Stomach smooth muscle (tissue), 2 donors: ENCODE measurements around the gene CDC14A.

Source experiments
- H3K27ac ChIP-seq: one replicate; pipeline ENCODE4 v1.7.0; 2013; ENCODE audit warnings: mild to moderate bottlenecking, low read length, inconsistent platforms
- H3K27me3 ChIP-seq, 2 donors: one replicate each; pipeline ENCODE4 v1.7.0; 2013; ENCODE audit warnings: low read length in 2 of 2; ENCODE audit not compliant: insufficient read depth in 2 of 2, control insufficient read depth in 1 of 2
- H3K36me3 ChIP-seq, 2 donors: one replicate each; pipeline ENCODE4 v1.7.0; 2013; ENCODE audit warnings: low read length in 2 of 2; ENCODE audit not compliant: control insufficient read depth in 2 of 2, insufficient read depth in 2 of 2
- H3K4me1 ChIP-seq: one replicate; pipeline ENCODE4 v1.7.0; 2013; ENCODE audit warnings: low read length; ENCODE audit not compliant: control insufficient read depth, insufficient read depth
- H3K4me3 ChIP-seq, 2 donors: one replicate each; pipeline ENCODE4 v1.7.0; 2013; ENCODE audit warnings: low read length in 2 of 2
- H3K9ac ChIP-seq, 2 donors: one replicate each; pipeline ENCODE4 v1.7.0; 2013; ENCODE audit warnings: low read length in 2 of 2, mild to moderate bottlenecking in 1 of 2
- H3K9me3 ChIP-seq, 2 donors: one replicate each; pipeline ENCODE4 v1.7.0; 2013; ENCODE audit warnings: low read length in 2 of 2; ENCODE audit not compliant: control insufficient read depth in 2 of 2
- donor health status: healthy.
- donor health status: Pancreatic carcinoma.

CDC14A gene

GRCh38 chr1:100428160-100428559 is 75.9 kb downstream of the CDC14A start:
- Histone ChIP-seq H3K9ac (no peak overlapping the region), H3K9me3 (no peaks in the 10 kb centered on the region), H3K27me3 (no peaks in the 10 kb centered on the region), H3K27ac (no peak overlapping the region), H3K4me3 (no peak overlapping the region), H3K4me1 (no peaks in the 10 kb centered on the region), H3K36me3 (no peaks in the 10 kb centered on the region)

DNA sequence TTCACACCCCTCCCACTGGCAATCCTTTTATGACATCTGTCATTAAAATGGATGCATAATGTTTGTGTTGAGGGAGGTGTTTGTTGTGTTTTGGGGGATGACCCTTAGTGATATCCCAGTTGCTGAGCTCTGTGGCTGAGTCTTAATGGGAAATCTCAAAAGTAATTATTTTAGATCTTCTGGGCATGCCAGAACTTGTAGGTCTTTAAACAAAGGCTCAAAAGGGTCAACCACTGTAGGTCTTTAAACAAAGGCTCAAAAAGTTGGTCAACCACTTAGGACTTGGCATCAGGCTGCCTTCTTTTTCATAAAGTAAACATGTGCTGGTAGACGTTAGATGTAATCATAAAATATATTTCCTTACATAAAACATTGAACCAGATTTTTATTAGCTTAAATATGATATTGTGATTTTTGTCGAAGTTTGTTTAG is 78.0 kb downstream of the CDC14A start:
- no peak overlapping the region for H3K27ac ChIP-seq
- no peaks in the 10 kb centered on the region for H3K36me3 ChIP-seq
- no peaks in the 10 kb centered on the region for H3K4me1 ChIP-seq
- no peaks in the 10 kb centered on the region for H3K27me3 ChIP-seq
- H3K9ac ChIP-seq: no peak overlapping the region
- H3K9me3 ChIP-seq: no peaks in the 10 kb centered on the region
- no peak overlapping the region for H3K4me3 ChIP-seq

DNA sequence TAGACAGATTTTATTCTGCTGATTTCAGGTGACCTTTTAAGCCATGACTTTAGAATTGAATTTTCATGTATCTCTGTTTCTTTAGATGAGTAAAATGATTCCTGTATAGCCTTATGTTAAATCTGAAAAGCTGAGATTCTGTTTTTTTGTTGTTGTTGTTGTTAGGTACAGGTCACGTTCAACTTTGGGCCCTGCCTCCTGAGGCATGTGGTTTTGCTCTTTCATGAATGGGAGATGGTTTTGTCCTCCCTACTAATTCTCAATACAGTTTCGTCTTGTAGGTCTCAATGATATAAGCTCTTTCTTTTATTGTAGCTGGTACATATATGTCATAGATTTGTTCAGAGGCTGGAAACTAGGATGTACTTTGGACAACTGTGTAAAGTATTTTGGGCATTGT is 79.6 kb downstream of the CDC14A start:
- Histone ChIP-seq H3K9ac (no peak overlapping the region), H3K4me1 (no peaks in the 10 kb centered on the region), H3K27me3 (no peaks in the 10 kb centered on the region), H3K36me3 (no peaks in the 10 kb centered on the region), H3K27ac (no peak overlapping the region), H3K9me3 (no peaks in the 10 kb centered on the region), H3K4me3 (no peak overlapping the region)

DNA sequence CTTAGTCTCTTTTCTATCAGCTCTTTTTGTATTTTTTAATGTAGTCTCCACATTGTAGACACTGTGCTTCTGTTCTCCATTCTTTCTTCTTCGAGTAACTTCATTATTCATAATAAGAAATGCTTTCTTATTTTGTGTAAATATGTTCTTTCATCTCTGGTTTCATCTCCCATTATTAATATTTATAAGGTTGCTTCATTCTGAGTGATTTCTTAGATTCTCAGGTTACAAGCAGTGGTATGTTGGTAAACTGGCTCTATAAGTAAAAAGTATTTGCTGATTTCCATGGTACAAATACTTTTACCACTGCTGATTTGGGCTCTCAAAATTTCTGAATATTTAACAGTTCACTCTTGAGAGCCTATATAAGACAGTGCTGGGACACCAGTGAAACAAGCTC is 81.3 kb downstream of the CDC14A start:
- Histone ChIP-seq H3K4me3 (no peak overlapping the region), H3K4me1 (no peaks in the 10 kb centered on the region), H3K27ac (no peak overlapping the region), H3K9ac (no peak overlapping the region), H3K27me3 (no peaks in the 10 kb centered on the region), H3K36me3 (no peaks in the 10 kb centered on the region), H3K9me3 (no peaks in the 10 kb centered on the region)

DNA sequence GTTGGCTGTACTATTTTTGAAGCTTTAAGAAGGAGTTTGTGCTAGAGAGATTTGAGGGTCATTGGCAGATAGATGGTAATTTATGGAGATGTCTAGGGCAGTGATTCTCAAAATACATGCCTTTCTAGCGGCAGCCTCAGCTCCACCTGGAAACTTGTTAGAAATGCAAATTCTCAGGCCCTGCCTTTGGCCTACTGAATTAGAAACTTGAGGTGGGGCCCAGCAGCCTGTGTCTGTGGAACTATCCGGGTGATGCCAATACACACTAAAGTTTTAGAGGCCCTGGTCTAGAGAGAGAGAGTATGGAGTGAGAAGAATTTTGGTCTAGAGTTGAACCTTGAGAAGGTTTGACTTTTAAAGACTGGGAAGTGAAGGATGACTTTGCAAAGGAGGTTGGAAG is 82.5 kb downstream of the CDC14A start:
- Histone ChIP-seq H3K9me3 (no peaks in the 10 kb centered on the region), H3K9ac (no peak overlapping the region), H3K27me3 (no peaks in the 10 kb centered on the region), H3K4me1 (no peaks in the 10 kb centered on the region), H3K27ac (no peak overlapping the region), H3K4me3 (no peak overlapping the region), H3K36me3 (no peaks in the 10 kb centered on the region)

DNA sequence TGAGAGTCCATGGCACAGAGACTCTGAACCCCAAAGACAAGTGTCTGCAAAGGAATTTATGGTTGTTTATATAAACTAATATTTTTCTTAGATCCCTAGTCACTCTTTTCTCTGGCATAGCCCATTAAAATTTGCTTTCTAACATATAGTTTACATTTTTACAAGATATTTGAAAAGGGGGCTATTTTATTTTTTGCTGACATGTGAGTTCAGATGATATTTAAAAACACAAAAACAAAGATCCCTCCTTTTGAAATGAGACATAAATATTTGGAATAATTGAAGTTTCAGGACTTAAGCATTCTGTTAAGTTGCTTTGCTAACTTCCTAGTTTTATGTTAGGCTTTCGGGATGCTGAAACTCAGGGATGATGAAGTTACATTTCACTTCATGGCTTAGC is 86.1 kb downstream of the CDC14A start:
- H3K9me3 ChIP-seq: no peaks in the 10 kb centered on the region
- no peak overlapping the region for H3K27ac ChIP-seq

DNA sequence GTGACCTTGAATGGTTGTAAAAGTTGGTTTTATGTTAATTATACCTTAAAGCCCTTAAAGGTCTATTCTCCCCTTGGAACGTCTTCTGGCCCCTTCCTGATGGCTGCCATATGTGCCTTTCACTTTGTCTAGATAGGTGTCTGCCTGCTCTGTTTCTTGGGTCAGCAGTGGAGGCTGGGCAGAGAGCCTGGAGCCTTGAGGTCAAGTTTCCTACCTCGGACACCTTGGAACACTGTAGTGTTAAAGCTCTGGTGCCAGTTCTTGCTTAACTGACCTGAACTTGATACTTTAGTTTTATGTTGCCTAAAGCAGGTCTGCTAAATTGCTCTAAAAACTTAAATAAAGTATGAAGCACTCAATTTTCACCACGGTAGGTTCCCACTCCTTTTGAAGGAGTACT is 86.5 kb downstream of the CDC14A start:
- Histone ChIP-seq H3K4me3 (no peak overlapping the region), H3K27ac (no peak overlapping the region), H3K36me3 (no peaks in the 10 kb centered on the region), H3K4me1 (no peaks in the 10 kb centered on the region), H3K27me3 (no peaks in the 10 kb centered on the region), H3K9ac (no peak overlapping the region), H3K9me3 (no peaks in the 10 kb centered on the region)

More for the DNA sequence above, 86.1 kb downstream of the CDC14A start:
- no peaks in the 10 kb centered on the region for H3K36me3 ChIP-seq
- H3K4me3 ChIP-seq: no peak overlapping the region
- H3K27me3 ChIP-seq: no peaks in the 10 kb centered on the region
- H3K9ac ChIP-seq: no peak overlapping the region
- H3K4me1 ChIP-seq: no peaks in the 10 kb centered on the region

GRCh38 chr1:100440075-100440809 is 87.9 kb downstream of the CDC14A start:
- H3K27ac ChIP-seq: no peak overlapping the region

GRCh38 chr1:100441146-100441545 is 88.8 kb downstream of the CDC14A start:
- H3K4me3 ChIP-seq: no peak overlapping the region
- no peaks in the 10 kb centered on the region for H3K4me1 ChIP-seq
- no peaks in the 10 kb centered on the region for H3K9me3 ChIP-seq
- no peaks in the 10 kb centered on the region for H3K27me3 ChIP-seq
- H3K9ac ChIP-seq: no peak overlapping the region
- H3K36me3 ChIP-seq: no peaks in the 10 kb centered on the region
- no peak overlapping the region for H3K27ac ChIP-seq

More at GRCh38 chr1:100440075-100440809, 87.9 kb downstream of the CDC14A start:
- Histone ChIP-seq H3K27me3 (no peaks in the 10 kb centered on the region), H3K9me3 (no peaks in the 10 kb centered on the region), H3K9ac (no peak overlapping the region), H3K4me3 (no peak overlapping the region), H3K4me1 (no peaks in the 10 kb centered on the region), H3K36me3 (no peaks in the 10 kb centered on the region)

- no peaks in the 10 kb centered on the region for H3K36me3 ChIP-seq
Observed at GRCh38 chr1:100441651-100442050, 89.3 kb downstream of the CDC14A start.

DNA sequence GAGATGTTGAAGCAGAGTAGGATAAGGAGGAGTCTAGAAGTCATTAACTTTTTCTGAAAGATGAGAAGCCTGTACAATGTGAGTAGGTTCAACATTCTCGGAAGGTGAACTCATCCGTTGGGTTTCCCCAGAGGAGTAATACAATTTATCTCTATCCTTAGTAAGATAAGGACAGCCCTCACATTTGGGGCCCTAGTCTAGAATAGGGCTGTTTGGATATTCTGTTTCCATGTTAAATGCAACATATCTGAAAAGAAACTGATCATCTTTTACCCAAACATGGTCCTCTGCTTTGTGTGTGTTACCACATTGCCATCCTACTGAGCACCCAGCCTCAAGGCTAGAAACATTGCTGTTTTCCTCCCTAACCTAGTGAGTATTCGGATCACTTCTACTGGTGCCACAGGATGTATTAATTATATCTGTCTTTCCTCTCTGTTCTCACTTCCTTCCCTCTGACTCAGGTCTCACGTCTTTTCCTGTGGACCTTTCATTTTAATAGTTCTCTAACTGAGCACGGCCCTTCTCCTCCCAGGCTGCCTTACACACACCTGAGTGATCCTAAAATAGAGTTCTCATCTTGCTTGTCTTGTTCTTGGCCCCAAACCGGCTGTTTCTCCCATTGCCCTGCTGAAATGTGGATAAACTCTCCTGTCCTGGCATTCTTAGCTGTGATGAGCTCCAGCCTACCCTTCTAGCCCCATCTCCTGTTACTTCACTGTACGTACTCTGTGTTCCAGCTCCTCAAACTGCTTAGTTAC is 91.7 kb downstream of the CDC14A start:
- Histone ChIP-seq H3K9ac (peak overlapping the region; percentile 4 to 42), H3K4me1 (no peaks in the 10 kb centered on the region), H3K27me3 (no peaks in the 10 kb centered on the region), H3K4me3 (peak overlapping the region; percentile 18 to 47), H3K9me3 (no peaks in the 10 kb centered on the region), H3K27ac (peak overlapping the region; percentile 70), H3K36me3 (no peaks in the 10 kb centered on the region)

More at GRCh38 chr1:100441651-100442050, 89.3 kb downstream of the CDC14A start:
- no peaks in the 10 kb centered on the region for H3K27me3 ChIP-seq
- H3K27ac ChIP-seq: no peak overlapping the region
- no peak overlapping the region for H3K4me3 ChIP-seq
- no peak overlapping the region for H3K9ac ChIP-seq
- no peaks in the 10 kb centered on the region for H3K4me1 ChIP-seq
- no peaks in the 10 kb centered on the region for H3K9me3 ChIP-seq
